Ishikawa (cell line): ENCODE measurements around the gene GLRB.

Experiments used
- CEBPB ChIP-seq: IDR thresholded peaks from 2 replicates; pipeline ENCODE4 v1.6.1; 2012
- CREB1 ChIP-seq: IDR thresholded peaks from 2 replicates; pipeline ENCODE4 v1.6.1; 2012; ENCODE audit warnings: low read depth
- EGR1 ChIP-seq: IDR thresholded peaks from 2 replicates; pipeline ENCODE4 v1.6.1; 2012
- EP300 ChIP-seq: IDR thresholded peaks from 2 replicates; pipeline ENCODE4 v1.6.1; 2012; ENCODE audit warnings: borderline replicate concordance
- FOXM1 ChIP-seq: IDR thresholded peaks from 2 replicates; pipeline ENCODE4 v1.6.1; 2012; ENCODE audit warnings: low read depth, borderline replicate concordance
- NFIC ChIP-seq: IDR thresholded peaks from 2 replicates; pipeline ENCODE4 v1.6.1; 2012
- RAD21 ChIP-seq: IDR thresholded peaks from 2 replicates; pipeline ENCODE4 v1.6.1; 2012; ENCODE audit warnings: low read depth
- TAF1 ChIP-seq: IDR thresholded peaks from 2 replicates; pipeline ENCODE4 v1.6.1; 2012; ENCODE audit warnings: low read depth, mild to moderate bottlenecking
- TCF12 ChIP-seq: IDR thresholded peaks from 2 replicates; pipeline ENCODE4 v1.6.1; 2012; ENCODE audit warnings: low read depth
- TEAD4 ChIP-seq: IDR thresholded peaks from 2 replicates; pipeline ENCODE4 v1.6.1; 2012
- USF1 ChIP-seq: IDR thresholded peaks from 2 replicates; pipeline ENCODE4 v1.6.1; 2012
- YY1 ChIP-seq: IDR thresholded peaks from 2 replicates; pipeline ENCODE4 v1.6.1; 2012; ENCODE audit warnings: low read depth
- ZBTB7A ChIP-seq: IDR thresholded peaks from 2 replicates; pipeline ENCODE4 v1.6.1; 2012; ENCODE audit warnings: low read depth
- TF ChIP-seq, protein P1 (sequence below): IDR thresholded peaks from 2 replicates; pipeline ENCODE4 v1.6.1; 2012
- TF ChIP-seq, protein P2 (sequence below): IDR thresholded peaks from 2 replicates; pipeline ENCODE4 v1.6.1; 2012; ENCODE audit warnings: low read depth, mild to moderate bottlenecking

The GLRB gene

GRCh38 chr4:157075401-157075800, 549 bp upstream of the GLRB start:
- TF ChIP-seq, protein P1, sequence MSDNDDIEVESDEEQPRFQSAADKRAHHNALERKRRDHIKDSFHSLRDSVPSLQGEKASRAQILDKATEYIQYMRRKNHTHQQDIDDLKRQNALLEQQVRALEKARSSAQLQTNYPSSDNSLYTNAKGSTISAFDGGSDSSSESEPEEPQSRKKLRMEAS: no peak
- TF ChIP-seq EP300: no peak

- TF ChIP-seq ZBTB7A (no peak; the same call in 1 of the 2 replicates), TCF12 (peak; percentile 12; the same call in 1 of the 2 replicates), CEBPB (no peak), RAD21 (0 out of 2 replicates have a peak, but pooled peaks have one; percentile 3)
- TF ChIP-seq, protein P2, sequence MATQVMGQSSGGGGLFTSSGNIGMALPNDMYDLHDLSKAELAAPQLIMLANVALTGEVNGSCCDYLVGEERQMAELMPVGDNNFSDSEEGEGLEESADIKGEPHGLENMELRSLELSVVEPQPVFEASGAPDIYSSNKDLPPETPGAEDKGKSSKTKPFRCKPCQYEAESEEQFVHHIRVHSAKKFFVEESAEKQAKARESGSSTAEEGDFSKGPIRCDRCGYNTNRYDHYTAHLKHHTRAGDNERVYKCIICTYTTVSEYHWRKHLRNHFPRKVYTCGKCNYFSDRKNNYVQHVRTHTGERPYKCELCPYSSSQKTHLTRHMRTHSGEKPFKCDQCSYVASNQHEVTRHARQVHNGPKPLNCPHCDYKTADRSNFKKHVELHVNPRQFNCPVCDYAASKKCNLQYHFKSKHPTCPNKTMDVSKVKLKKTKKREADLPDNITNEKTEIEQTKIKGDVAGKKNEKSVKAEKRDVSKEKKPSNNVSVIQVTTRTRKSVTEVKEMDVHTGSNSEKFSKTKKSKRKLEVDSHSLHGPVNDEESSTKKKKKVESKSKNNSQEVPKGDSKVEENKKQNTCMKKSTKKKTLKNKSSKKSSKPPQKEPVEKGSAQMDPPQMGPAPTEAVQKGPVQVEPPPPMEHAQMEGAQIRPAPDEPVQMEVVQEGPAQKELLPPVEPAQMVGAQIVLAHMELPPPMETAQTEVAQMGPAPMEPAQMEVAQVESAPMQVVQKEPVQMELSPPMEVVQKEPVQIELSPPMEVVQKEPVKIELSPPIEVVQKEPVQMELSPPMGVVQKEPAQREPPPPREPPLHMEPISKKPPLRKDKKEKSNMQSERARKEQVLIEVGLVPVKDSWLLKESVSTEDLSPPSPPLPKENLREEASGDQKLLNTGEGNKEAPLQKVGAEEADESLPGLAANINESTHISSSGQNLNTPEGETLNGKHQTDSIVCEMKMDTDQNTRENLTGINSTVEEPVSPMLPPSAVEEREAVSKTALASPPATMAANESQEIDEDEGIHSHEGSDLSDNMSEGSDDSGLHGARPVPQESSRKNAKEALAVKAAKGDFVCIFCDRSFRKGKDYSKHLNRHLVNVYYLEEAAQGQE: no peak
Measured at GRCh38 chr4:157076578-157076947, 613 bp downstream of the GLRB start.

GRCh38 chr4:157079441-157079840, 3.5 kb downstream of the GLRB start:
- TF ChIP-seq TCF12 (no peak), RAD21 (no peak), FOXM1 (no peak), NFIC (peak; percentile 55)

- TF ChIP-seq EGR1 (no peak), FOXM1 (no peak), EP300 (no peak), TCF12 (no peak), TEAD4 (no peak), RAD21 (no peak), TAF1 (no peak), CREB1 (no peak), ZBTB7A (no peak), USF1 (no peak), CEBPB (no peak), NFIC (no peak), YY1 (no peak)
- TF ChIP-seq, protein P1: no peak
- TF ChIP-seq, protein P2: no peak
Measured at GRCh38 chr4:157080605-157081004, 4.7 kb downstream of the GLRB start.

DNA sequence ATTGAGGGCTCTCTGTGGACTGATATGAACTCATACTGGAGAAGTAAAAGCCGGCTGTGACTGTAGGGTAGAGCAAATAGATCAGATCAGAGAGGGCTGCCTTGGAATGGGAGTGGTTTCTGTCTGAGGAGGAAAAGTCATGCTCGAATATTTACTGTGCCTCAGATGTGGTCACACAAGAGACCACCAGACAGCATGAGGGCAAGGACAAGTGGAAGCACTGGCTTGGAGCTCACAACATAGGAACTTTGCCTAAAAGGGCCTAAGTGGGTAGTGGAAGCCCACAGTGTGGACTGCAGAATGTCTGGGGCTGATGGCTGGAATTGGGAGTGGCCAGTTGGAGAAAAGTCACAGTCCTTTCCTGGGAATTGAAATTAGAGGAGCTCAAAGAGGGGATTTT, 19.8 kb downstream of the GLRB start:
- TF ChIP-seq, protein P1: no peak
- TF ChIP-seq TAF1: no peak
- no peak for TF ChIP-seq ZBTB7A
- no peak for TF ChIP-seq NFIC
- TF ChIP-seq CREB1: no peak
- TF ChIP-seq EGR1: no peak
- no peak for TF ChIP-seq TEAD4
- no peak for TF ChIP-seq USF1
- no peak for TF ChIP-seq YY1
- no peak for TF ChIP-seq RAD21
- no peak for TF ChIP-seq TCF12
- no peak for TF ChIP-seq CEBPB

GRCh38 chr4:157096439-157096838, 20.5 kb downstream of the GLRB start:
- no peak for TF ChIP-seq FOXM1
- TF ChIP-seq EGR1: no peak
- no peak for TF ChIP-seq RAD21
- TF ChIP-seq TEAD4: no peak
- TF ChIP-seq USF1: no peak

GRCh38 chr4:157099506-157099905, 23.6 kb downstream of the GLRB start:
- TF ChIP-seq CREB1 (no peak), YY1 (no peak), CEBPB (no peak), FOXM1 (no peak), TCF12 (no peak), NFIC (no peak), TEAD4 (no peak), ZBTB7A (no peak), RAD21 (no peak), EGR1 (no peak), TAF1 (no peak), EP300 (no peak), USF1 (no peak)
- TF ChIP-seq, protein P2: no peak
- TF ChIP-seq, protein P1: no peak
